MM.1S (cell line): ENCODE data around the gene ZDHHC12.

ENCODE experiments used
- EZH2 ChIP-seq: fragments of 300-600 bp; sonication (generic); optimal IDR thresholded peaks from 2 replicates; pipeline ENCODE3; 2017; ENCODE audit warnings: low read depth, mild to moderate bottlenecking, antibody characterized with exemption, low read length, mixed read lengths
- EZH2phosphoT487 ChIP-seq: fragments of 300-600 bp; sonication (generic); IDR thresholded peaks from 2 replicates; pipeline ENCODE4 v1.6.1; 2018; ENCODE audit warnings: antibody characterized with exemption, low read length
- TF ChIP-seq, protein P1 (sequence below): fragments of 300-600 bp; sonication (generic); IDR thresholded peaks from 2 replicates; pipeline ENCODE4 v1.5.1; 2016; ENCODE audit warnings: antibody characterized with exemption, low read length, mixed read lengths

DNA sequence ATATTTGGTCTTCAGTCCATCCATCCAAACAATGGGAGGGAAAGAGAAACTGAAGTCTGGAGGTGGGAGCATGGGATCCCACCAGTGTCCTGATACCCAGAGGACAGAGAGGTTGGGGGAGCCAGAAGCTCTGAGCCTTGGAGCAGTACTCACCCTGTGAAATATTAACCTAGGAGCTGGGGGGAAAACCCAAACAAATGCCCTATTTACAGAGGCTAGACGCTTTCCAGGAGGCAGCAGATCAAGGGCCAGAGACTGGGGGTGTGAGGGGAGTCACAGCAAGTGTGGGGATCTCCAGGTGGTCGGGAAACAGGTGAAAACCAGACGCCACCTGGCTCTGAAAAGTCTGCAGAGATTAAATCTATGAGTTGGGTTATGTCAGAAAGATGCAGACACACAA is 41.6 kb upstream of the ZDHHC12 start:
- TF ChIP-seq EZH2 (no peak), EZH2phosphoT487 (no peak)
- TF ChIP-seq, protein P1, sequence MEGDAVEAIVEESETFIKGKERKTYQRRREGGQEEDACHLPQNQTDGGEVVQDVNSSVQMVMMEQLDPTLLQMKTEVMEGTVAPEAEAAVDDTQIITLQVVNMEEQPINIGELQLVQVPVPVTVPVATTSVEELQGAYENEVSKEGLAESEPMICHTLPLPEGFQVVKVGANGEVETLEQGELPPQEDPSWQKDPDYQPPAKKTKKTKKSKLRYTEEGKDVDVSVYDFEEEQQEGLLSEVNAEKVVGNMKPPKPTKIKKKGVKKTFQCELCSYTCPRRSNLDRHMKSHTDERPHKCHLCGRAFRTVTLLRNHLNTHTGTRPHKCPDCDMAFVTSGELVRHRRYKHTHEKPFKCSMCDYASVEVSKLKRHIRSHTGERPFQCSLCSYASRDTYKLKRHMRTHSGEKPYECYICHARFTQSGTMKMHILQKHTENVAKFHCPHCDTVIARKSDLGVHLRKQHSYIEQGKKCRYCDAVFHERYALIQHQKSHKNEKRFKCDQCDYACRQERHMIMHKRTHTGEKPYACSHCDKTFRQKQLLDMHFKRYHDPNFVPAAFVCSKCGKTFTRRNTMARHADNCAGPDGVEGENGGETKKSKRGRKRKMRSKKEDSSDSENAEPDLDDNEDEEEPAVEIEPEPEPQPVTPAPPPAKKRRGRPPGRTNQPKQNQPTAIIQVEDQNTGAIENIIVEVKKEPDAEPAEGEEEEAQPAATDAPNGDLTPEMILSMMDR: no peak
